GM12878 (cell line): Measurements from ENCODE around the gene DNAJC15. TPM values are rescaled to one million over a fixed set of nuclear protein-coding genes. Genes with fewer than 3 reads are reported as not detected.
A peak's percentile ranks its signal among the peaks of the same experiment; 100 is the strongest.

Source experiments
- ASH2L ChIP-seq: fragments of 300-600, 200-600 bp; sonication (generic); IDR thresholded peaks from 2 replicates; pipeline ENCODE4 v1.6.1; 2017; ENCODE audit warnings: low read depth, mild to moderate bottlenecking, borderline replicate concordance
- BCL3 ChIP-seq: IDR thresholded peaks from 2 replicates; pipeline ENCODE4 v1.6.1; 2011; ENCODE audit warnings: borderline replicate concordance, low read depth, mild to moderate bottlenecking, moderate library complexity, low read length; ENCODE audit not compliant: insufficient read depth, poor library complexity, severe bottlenecking
- BHLHE40 ChIP-seq, 2 experiments: fragments of 450-650 bp in 1 of 2; IDR thresholded peaks; 2 replicates each; pipeline ENCODE4 v1.6.1; 2011 to 2017; ENCODE audit warnings: low read depth in 2 of 2, borderline replicate concordance in 1 of 2, improper control_type of control experiment in 1 of 2, low read length in 1 of 2, mild to moderate bottlenecking in 1 of 2
- CBFB ChIP-seq: IDR thresholded peaks from 2 replicates; pipeline ENCODE4 v1.6.1; 2016; ENCODE audit warnings: antibody characterized with exemption, low read depth
- CHD1 ChIP-seq: IDR thresholded peaks from 2 replicates; pipeline ENCODE4 v1.6.1; 2012; ENCODE audit warnings: low read depth, low read length, improper control_type of control experiment
- HCFC1 ChIP-seq: fragments of 150-350 bp; IDR thresholded peaks from 2 replicates; pipeline ENCODE4 v1.6.1; 2014; ENCODE audit warnings: low read length
- IKZF2 ChIP-seq, 2 experiments: fragments of 450-650 bp; IDR thresholded peaks; 2 replicates each; pipeline ENCODE4 v1.6.1; 2017; ENCODE audit warnings: mild to moderate bottlenecking in 2 of 2, moderate library complexity in 2 of 2
- JUNB ChIP-seq: IDR thresholded peaks from 2 replicates; pipeline ENCODE4 v1.6.1; 2016; ENCODE audit warnings: antibody characterized with exemption, mild to moderate bottlenecking
- KLF5 ChIP-seq: fragments of 450-650 bp; IDR thresholded peaks from 2 replicates; pipeline ENCODE4 v1.6.1; 2014; ENCODE audit warnings: mild to moderate bottlenecking; ENCODE audit not compliant: partially characterized antibody
- MAX ChIP-seq: IDR thresholded peaks from 2 replicates; pipeline ENCODE4 v1.6.1; 2012; ENCODE audit warnings: low read depth, low read length, improper control_type of control experiment
- MEF2B ChIP-seq: fragments of 450-650 bp; IDR thresholded peaks from 2 replicates; pipeline ENCODE4 v1.6.1; 2018; ENCODE audit warnings: mild to moderate bottlenecking, moderate library complexity; ENCODE audit not compliant: partially characterized antibody, poor library complexity, severe bottlenecking
- NFIC ChIP-seq: IDR thresholded peaks from 2 replicates; pipeline ENCODE4 v1.6.1; 2012; ENCODE audit warnings: low read depth, mild to moderate bottlenecking, inconsistent platforms, low read length, moderate library complexity
- NKRF ChIP-seq: fragments of 450-650 bp; conservative IDR thresholded peaks from 2 replicates; pipeline ENCODE4 v1.6.1; 2017; ENCODE audit warnings: mild to moderate bottlenecking, moderate library complexity
- NR2C2 ChIP-seq: IDR thresholded peaks from 2 replicates; pipeline ENCODE4 v1.6.1; 2011; ENCODE audit warnings: borderline replicate concordance, low read depth; ENCODE audit not compliant: control insufficient read depth, insufficient read length
- PRDM15 ChIP-seq: fragments of 450-650 bp; formaldehyde crosslinking; IDR thresholded peaks from 2 replicates; pipeline ENCODE4 v1.4.0; 2020; ENCODE audit warnings: mild to moderate bottlenecking, moderate library complexity
- RELA ChIP-seq: fragments of 450-650 bp; IDR thresholded peaks from 2 replicates; pipeline ENCODE4 v1.8.0; 2014; ENCODE audit warnings: borderline replicate concordance; ENCODE audit not compliant: partially characterized antibody
- RUNX3 ChIP-seq: IDR thresholded peaks from 2 replicates; pipeline ENCODE4 v1.6.1; 2012; ENCODE audit warnings: low read length, inconsistent platforms
- SIX5 ChIP-seq: IDR thresholded peaks from 2 replicates; pipeline ENCODE4 v1.6.1; 2011; ENCODE audit warnings: mild to moderate bottlenecking, low read depth, low read length, moderate library complexity; ENCODE audit not compliant: severe bottlenecking
- SMAD1 ChIP-seq: fragments of 450-650 bp; IDR thresholded peaks from 2 replicates; pipeline ENCODE4 v1.6.1; 2018; ENCODE audit warnings: mild to moderate bottlenecking, low read depth; ENCODE audit not compliant: partially characterized antibody
- TCF12 ChIP-seq: IDR thresholded peaks from 2 replicates; pipeline ENCODE4 v1.6.1; 2011; ENCODE audit warnings: low read depth, mild to moderate bottlenecking, low read length
- ZBED1 ChIP-seq: IDR thresholded peaks from 2 replicates; pipeline ENCODE4 v1.6.1; 2016; ENCODE audit warnings: borderline replicate concordance
- ZNF207 ChIP-seq: fragments of 450-650 bp; IDR thresholded peaks from 2 replicates; pipeline ENCODE4 v1.6.1; 2014; ENCODE audit warnings: antibody characterized with exemption, mild to moderate bottlenecking, borderline replicate concordance
- polyA plus RNA-seq, 11 experiments: library from polyadenylated mRNA; depleted of rRNA in 4 of 11; unstranded in 6 of 11; stranded (reverse) in 5 of 11; fragments of >200 nt; fragmentation: Nextera tagmentation in 4 of 11; fragmentation: Illumina TruSeq in 1 of 11; extraction: Ambion mirVana in 4 of 11; extraction: Trizol in 1 of 11; gene quantifications; 1 replicate in 1 of 11; 2 replicates in 10 of 11; pipeline versions ENCODE4 v1.2.1 to v1.2.3, GENCODE V29; 2011 to 2016; ENCODE audit warnings: inconsistent platforms in 2 of 11, missing spikeins in 2 of 11, low read depth in 1 of 11
- total RNA-seq, 4 experiments: library from RNA; depleted of rRNA in 3 of 4; stranded (reverse); fragments of >200 nt in 3 of 4; fragmentation: Illumina TruSeq in 1 of 4; extraction: Trizol in 1 of 4; gene quantifications; 2 replicates each; pipeline versions ENCODE4 v1.2.1 to v1.2.3, GENCODE V29; 2013 to 2021

DNAJC15 gene
- total and polyA plus RNA-seq, 10 of the 15 experiments (the other 5 are each of a cell fraction or from before 2014, with no cell fraction given): 13.1 to 104 (median 54.4) TPM

- TF ChIP-seq MEF2B (no peak), CHD1 (peak; percentile 79; the same call in 1 of the 2 replicates), RELA (no peak), IKZF2 (IDR thresholded peaks at IDR 0.05) (peak in 1 of 2 experiments; percentile 44; a peak in 1 of 4 replicates), KLF5 (peak; percentile 13), ZNF207 (0 out of 2 replicates have a peak, but pooled peaks have one; percentile 8), TCF12 (0 out of 2 replicates have a peak, but pooled peaks have one; percentile 21), ZBED1 (no peak), RUNX3 (peak; percentile 89), SIX5 (no peak), SMAD1 (no peak), MAX (peak; percentile 88), NKRF (0 out of 2 replicates have a peak, but pooled peaks have one; percentile 32), ASH2L (0 out of 2 replicates have a peak, but pooled peaks have one; percentile 16), HCFC1 (peak; percentile 59), CBFB (peak; percentile 94), BHLHE40 (IDR thresholded peaks at IDR 0.05; ENCODE audit: borderline replicate concordance in 1 of 2, low read depth in 2 of 2, low read length in 1 of 2) (peak; percentile 70 to 79; a peak in 3 of 4 replicates), BCL3 (no peak), PRDM15 (CRISPR knock-in tag) (no peak), NFIC (no peak), NR2C2 (no peak), JUNB (no peak)
These were observed at the start of gene DNAJC15 (continued) for GRCh38 chr13:43023289-43023963.
